Smooth muscle cell (in vitro differentiated cells): ENCODE results near the gene SLC45A1. TPM values are rescaled to one million over a fixed set of nuclear protein-coding genes. Genes with fewer than 3 reads are reported as not detected.

Experiments used
- DNase-seq: peaks from one replicate; lab custom pipeline; 2025; ENCODE audit not compliant: unreplicated experiment; lab: John Stamatoyannopoulos, UW
- H2AFZ ChIP-seq: fragments of 200-600 bp; sonication (generic); 2 replicates; pipeline ENCODE4 v1.6.0; 2016; ENCODE audit warnings: antibody characterized with exemption, low read depth, mild to moderate bottlenecking
- H3F3A ChIP-seq: fragments of 200-600 bp; sonication (generic); 2 replicates; pipeline ENCODE4 v1.6.0; 2017; ENCODE audit warnings: antibody characterized with exemption, low read depth
- H3K27ac ChIP-seq: fragments of 200-600 bp; sonication (generic); 2 replicates; pipeline ENCODE4 v1.5.1; 2016; ENCODE audit warnings: low read depth, mild to moderate bottlenecking
- H3K27me3 ChIP-seq: fragments of 200-600 bp; sonication (generic); 2 replicates; pipeline ENCODE4 v1.6.1; 2016; ENCODE audit warnings: low read depth, mild to moderate bottlenecking
- H3K36me3 ChIP-seq: fragments of 200-600 bp; sonication (generic); 2 replicates; pipeline ENCODE4 v1.5.1; 2016; ENCODE audit warnings: low read depth
- H3K4me1 ChIP-seq: fragments of 200-600 bp; sonication (generic); 2 replicates; pipeline ENCODE4 v1.5.1; 2016; ENCODE audit warnings: low read depth
- H3K4me2 ChIP-seq: fragments of 200-600 bp; sonication (generic); 2 replicates; pipeline ENCODE4 v1.6.0; 2016; ENCODE audit warnings: mild to moderate bottlenecking
- H3K4me3 ChIP-seq: fragments of 200-600 bp; sonication (generic); 2 replicates; pipeline ENCODE4 v1.5.1; 2016; ENCODE audit warnings: mild to moderate bottlenecking
- H3K79me2 ChIP-seq: fragments of 200-600 bp; sonication (generic); 2 replicates; pipeline ENCODE4 v1.6.0; 2016; ENCODE audit warnings: low read depth, mild to moderate bottlenecking
- H3K9ac ChIP-seq: fragments of 200-600 bp; sonication (generic); 2 replicates; pipeline ENCODE4 v1.6.0; 2016; ENCODE audit warnings: low read depth
- H3K9me3 ChIP-seq: fragments of 200-600 bp; sonication (generic); replicated peaks from 2 replicates; pipeline ENCODE4 v1.5.1; 2016; ENCODE audit warnings: low read depth
- H4K20me1 ChIP-seq: fragments of 200-600 bp; sonication (generic); 2 replicates; pipeline ENCODE4 v1.6.0; 2016; ENCODE audit warnings: low read depth
- WGBS: methylation state at CpG from one replicate; pipeline ENCODE4 v1.1.7; 2016; ENCODE audit warnings: low lambda C conversion rate; 5-methylcytosine and 5-hydroxymethylcytosine counted together
- polyA plus RNA-seq: library from polyadenylated mRNA; unstranded; fragments of >200 nt; fragmentation: Nextera tagmentation; extraction: Ambion mirVana; gene quantifications from 2 replicates; pipeline ENCODE4 v1.2.1, GENCODE V29; 2016
- total RNA-seq: library from RNA; depleted of rRNA; stranded (reverse); fragments of >200 nt; gene quantifications from 2 replicates; pipeline ENCODE4 v1.2.3, GENCODE V29; 2014
- TF ChIP-seq, protein P1 (sequence below): fragments of 200-600 bp; sonication (generic); IDR thresholded peaks from 2 replicates; pipeline ENCODE4 v1.5.1; 2017; ENCODE audit warnings: borderline replicate concordance, mild to moderate bottlenecking, antibody characterized with exemption; ENCODE audit not compliant: insufficient read depth, poor library complexity, severe bottlenecking

The SLC45A1 gene
- total and polyA plus RNA-seq, 2 experiments from 2014 or later = 1.7 to 1.8 TPM

- no peak overlapping the region for H3K9ac ChIP-seq
- no peaks in the 10 kb centered on the region for H3K27me3 ChIP-seq
- H4K20me1 ChIP-seq = no peaks in the 10 kb centered on the region
- TF ChIP-seq, protein P1, sequence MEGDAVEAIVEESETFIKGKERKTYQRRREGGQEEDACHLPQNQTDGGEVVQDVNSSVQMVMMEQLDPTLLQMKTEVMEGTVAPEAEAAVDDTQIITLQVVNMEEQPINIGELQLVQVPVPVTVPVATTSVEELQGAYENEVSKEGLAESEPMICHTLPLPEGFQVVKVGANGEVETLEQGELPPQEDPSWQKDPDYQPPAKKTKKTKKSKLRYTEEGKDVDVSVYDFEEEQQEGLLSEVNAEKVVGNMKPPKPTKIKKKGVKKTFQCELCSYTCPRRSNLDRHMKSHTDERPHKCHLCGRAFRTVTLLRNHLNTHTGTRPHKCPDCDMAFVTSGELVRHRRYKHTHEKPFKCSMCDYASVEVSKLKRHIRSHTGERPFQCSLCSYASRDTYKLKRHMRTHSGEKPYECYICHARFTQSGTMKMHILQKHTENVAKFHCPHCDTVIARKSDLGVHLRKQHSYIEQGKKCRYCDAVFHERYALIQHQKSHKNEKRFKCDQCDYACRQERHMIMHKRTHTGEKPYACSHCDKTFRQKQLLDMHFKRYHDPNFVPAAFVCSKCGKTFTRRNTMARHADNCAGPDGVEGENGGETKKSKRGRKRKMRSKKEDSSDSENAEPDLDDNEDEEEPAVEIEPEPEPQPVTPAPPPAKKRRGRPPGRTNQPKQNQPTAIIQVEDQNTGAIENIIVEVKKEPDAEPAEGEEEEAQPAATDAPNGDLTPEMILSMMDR = no peak
- 95% methylated on average over 6 of the region's 6 CpGs for WGBS
- H3K4me1 ChIP-seq = peaks cover 11% of the 10 kb centered on the region
- H3F3A ChIP-seq = no peaks in the 10 kb centered on the region
- no peak overlapping the region for H2AFZ ChIP-seq
- no peaks in the 10 kb centered on the region for H3K36me3 ChIP-seq
- H3K27ac ChIP-seq = no peak overlapping the region
- H3K79me2 ChIP-seq = no peaks in the 10 kb centered on the region
- DNase-seq = no peak
- H3K9me3 ChIP-seq = no peaks in the 10 kb centered on the region
- no peak overlapping the region for H3K4me2 ChIP-seq
- H3K4me3 ChIP-seq = no peak overlapping the region
Measured at GRCh38 chr1:8313231-8313630, 4.7 kb upstream of the SLC45A1 start.

- WGBS = 40% methylated on average over 20 of the region's 21 CpGs
- H2AFZ ChIP-seq = peak overlapping the region; percentile 33
Measured at GRCh38 chr1:8314346-8315280, 3.3 kb upstream of the SLC45A1 start.

DNA sequence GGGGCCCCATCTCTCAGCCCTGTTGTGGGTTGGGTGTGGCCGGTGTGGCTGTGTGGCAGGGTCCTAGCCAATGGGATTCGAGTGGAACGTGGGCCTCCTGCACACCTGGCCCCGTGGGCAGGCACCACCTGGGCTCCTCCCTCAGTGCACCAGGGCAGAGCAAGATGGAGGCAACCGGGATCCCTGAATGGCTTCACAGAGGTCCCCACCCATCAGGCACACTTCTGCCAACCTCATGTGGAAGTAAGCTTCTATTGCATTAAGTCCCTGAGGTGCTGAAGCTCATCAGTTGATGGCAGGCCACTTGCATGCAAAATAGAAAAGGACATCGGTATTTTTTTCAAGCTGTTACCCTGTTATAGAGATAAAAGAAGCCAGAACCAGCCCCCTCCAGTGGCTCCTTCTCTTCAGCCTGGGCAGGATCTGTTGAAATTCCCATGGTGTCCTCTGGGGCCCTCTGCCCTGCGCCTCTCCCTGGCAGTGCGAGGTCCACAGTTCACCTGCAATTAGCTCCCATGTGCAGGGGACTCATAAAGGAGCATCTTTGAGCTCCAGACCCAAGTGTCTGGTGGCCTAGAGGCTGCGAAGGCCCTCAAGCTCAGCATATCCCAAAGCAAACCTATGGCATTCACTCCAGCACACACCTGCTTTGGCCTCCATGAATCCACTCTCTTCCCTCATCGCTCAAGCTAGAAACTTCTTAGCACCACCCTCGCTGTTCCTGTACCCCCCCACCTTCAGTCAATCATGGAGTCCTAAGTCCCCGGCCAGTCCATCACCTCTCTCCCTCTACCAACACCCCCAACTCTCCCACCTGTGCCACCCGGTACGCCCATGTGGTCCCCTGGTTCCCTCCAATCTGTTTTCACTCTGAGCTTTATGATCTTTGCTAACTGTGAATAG lies 2.1 kb upstream of the SLC45A1 start:
- WGBS = 86% methylated on average over 14 of the region's 14 CpGs
- H4K20me1 ChIP-seq = no peaks in the 10 kb centered on the region
- DNase-seq = no peak

More at GRCh38 chr1:8314346-8315280, 3.3 kb upstream of the SLC45A1 start:
- Histone ChIP-seq H3K27me3 (no peaks in the 10 kb centered on the region), H3K4me1 (peaks cover 11% of the 10 kb centered on the region), H3K36me3 (no peaks in the 10 kb centered on the region), H3K79me2 (no peaks in the 10 kb centered on the region), H3K27ac (no peak overlapping the region), H3K9ac (no peak overlapping the region), H4K20me1 (no peaks in the 10 kb centered on the region), H3F3A (no peaks in the 10 kb centered on the region), H3K9me3 (no peaks in the 10 kb centered on the region), H3K4me3 (no peak overlapping the region), H3K4me2 (peak overlapping the region; percentile 52)
- TF ChIP-seq, protein P1 = peak; percentile 91
- peak; percentile 22 for DNase-seq

More for the DNA sequence above, 2.1 kb upstream of the SLC45A1 start:
- Histone ChIP-seq H3K4me3 (no peak overlapping the region), H3K36me3 (no peaks in the 10 kb centered on the region), H3K79me2 (no peaks in the 10 kb centered on the region), H3K9me3 (no peaks in the 10 kb centered on the region), H3K4me2 (peak overlapping the region; percentile 52), H3K27ac (no peak overlapping the region), H2AFZ (no peak overlapping the region), H3F3A (no peaks in the 10 kb centered on the region), H3K4me1 (peaks cover 11% of the 10 kb centered on the region), H3K9ac (no peak overlapping the region), H3K27me3 (no peaks in the 10 kb centered on the region)
- TF ChIP-seq, protein P1 = no peak
